Measurements from ENCODE around the gene RPL38.

DNA sequence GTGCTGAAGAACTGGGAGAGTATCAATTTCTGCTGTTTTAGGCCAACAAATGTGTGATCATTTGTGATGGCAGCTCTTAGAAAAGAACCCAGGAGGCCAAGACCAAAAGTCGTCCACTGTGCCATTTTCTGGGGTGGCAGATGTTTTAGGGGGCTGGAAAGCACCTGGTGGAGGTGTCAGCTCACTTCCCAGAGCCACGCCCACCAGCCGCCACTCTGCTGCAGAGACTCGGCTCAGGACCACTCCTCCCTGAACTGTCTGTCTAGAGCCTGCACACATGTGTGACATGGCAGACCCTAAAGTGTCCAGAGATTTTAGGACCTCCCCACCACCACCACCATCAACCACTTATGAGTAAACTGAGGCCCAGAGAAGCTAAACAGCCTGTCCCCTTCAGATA, 23.9 kb upstream of the RPL38 start:
- no peak for TF ChIP-seq POLR2A (IDR thresholded peaks at IDR 0.05)
- TF ChIP-seq, protein P1, sequence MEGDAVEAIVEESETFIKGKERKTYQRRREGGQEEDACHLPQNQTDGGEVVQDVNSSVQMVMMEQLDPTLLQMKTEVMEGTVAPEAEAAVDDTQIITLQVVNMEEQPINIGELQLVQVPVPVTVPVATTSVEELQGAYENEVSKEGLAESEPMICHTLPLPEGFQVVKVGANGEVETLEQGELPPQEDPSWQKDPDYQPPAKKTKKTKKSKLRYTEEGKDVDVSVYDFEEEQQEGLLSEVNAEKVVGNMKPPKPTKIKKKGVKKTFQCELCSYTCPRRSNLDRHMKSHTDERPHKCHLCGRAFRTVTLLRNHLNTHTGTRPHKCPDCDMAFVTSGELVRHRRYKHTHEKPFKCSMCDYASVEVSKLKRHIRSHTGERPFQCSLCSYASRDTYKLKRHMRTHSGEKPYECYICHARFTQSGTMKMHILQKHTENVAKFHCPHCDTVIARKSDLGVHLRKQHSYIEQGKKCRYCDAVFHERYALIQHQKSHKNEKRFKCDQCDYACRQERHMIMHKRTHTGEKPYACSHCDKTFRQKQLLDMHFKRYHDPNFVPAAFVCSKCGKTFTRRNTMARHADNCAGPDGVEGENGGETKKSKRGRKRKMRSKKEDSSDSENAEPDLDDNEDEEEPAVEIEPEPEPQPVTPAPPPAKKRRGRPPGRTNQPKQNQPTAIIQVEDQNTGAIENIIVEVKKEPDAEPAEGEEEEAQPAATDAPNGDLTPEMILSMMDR (IDR thresholded peaks at IDR 0.05), result no peak

All from testis (tissue), 2 donors.